ENCODE results near the gene MEGF10.

- no peak for TF ChIP-seq SIX5 (IDR thresholded peaks at IDR 0.05; ENCODE audit: low read depth, low read length, severe bottlenecking)
- TF ChIP-seq POLR2A (IDR thresholded peaks at IDR 0.05; ENCODE audit: low read depth, low read length), result no peak
- no peak for TF ChIP-seq SP1 (IDR thresholded peaks at IDR 0.05; ENCODE audit: low read depth, low read length)
- no peak for TF ChIP-seq TAF1 (IDR thresholded peaks at IDR 0.05; ENCODE audit: borderline replicate concordance, low read depth, low read length)
- no peak for TF ChIP-seq MAX (IDR thresholded peaks at IDR 0.05; ENCODE audit: low read depth, low read length)
- no peak for TF ChIP-seq ZNF217 (IDR thresholded peaks at IDR 0.05)
- TF ChIP-seq ATF2 (IDR thresholded peaks at IDR 0.05; ENCODE audit: low read length), result no peak
Measured at GRCh38 chr5:127431977-127432585, 141.5 kb downstream of the MEGF10 start.
